CD4-positive, alpha-beta T cell treated with Interferon gamma for 1 hour (primary cell): ENCODE data around the gene LAPTM5.
"Not testable (repeated sequence)": the region's sequence is repeated elsewhere in the genome, so short reads cannot be mapped to it uniquely, and the experiment has no call there.

Experiments used
- DNase-seq: peaks from one replicate; pipeline ENCODE4 v3.0.0-alpha.2; 2020

The LAPTM5 gene, protein sequence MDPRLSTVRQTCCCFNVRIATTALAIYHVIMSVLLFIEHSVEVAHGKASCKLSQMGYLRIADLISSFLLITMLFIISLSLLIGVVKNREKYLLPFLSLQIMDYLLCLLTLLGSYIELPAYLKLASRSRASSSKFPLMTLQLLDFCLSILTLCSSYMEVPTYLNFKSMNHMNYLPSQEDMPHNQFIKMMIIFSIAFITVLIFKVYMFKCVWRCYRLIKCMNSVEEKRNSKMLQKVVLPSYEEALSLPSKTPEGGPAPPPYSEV

DNA sequence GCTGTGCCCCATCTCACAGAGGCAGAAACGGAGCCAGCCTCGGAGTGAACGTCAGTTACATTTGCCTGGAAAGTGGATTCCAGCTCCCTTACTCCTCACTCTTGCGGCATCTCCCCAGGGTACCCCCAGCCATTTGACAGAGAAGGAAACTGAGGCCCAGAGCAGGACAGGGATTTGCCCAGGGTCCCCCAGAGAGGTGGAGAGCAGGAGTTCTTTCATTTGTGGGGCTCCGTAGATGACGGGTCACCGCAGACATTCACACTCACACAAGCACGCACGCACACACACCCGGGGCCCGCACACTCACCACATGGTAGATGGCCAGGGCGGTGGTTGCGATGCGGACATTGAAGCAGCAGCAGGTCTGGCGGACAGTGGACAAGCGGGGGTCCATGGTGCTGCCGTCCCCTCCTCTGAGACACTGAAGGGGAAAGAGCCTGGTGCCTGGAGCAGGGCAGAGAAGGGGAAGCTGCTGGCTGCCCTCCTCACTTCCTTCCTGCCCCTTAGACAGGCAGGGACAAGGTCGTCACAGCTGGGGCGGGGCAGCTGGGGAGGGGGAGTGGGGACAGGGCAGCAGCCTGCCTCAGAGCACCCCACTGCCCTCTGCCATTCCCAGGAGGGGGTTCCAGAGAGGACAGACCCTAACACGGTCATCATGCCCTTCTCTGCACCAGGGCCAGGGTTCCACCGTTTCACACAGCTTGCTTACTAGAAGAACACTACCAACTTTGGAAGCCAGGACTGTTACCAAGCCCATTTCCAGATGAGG, at the start of gene LAPTM5:
Gene LAPTM5 (minus strand): TSS at position 423 of the 769 bp plus-strand sequence. CDS start 29 bp downstream, at position 394.
- peak; percentile 82 for DNase-seq

DNA sequence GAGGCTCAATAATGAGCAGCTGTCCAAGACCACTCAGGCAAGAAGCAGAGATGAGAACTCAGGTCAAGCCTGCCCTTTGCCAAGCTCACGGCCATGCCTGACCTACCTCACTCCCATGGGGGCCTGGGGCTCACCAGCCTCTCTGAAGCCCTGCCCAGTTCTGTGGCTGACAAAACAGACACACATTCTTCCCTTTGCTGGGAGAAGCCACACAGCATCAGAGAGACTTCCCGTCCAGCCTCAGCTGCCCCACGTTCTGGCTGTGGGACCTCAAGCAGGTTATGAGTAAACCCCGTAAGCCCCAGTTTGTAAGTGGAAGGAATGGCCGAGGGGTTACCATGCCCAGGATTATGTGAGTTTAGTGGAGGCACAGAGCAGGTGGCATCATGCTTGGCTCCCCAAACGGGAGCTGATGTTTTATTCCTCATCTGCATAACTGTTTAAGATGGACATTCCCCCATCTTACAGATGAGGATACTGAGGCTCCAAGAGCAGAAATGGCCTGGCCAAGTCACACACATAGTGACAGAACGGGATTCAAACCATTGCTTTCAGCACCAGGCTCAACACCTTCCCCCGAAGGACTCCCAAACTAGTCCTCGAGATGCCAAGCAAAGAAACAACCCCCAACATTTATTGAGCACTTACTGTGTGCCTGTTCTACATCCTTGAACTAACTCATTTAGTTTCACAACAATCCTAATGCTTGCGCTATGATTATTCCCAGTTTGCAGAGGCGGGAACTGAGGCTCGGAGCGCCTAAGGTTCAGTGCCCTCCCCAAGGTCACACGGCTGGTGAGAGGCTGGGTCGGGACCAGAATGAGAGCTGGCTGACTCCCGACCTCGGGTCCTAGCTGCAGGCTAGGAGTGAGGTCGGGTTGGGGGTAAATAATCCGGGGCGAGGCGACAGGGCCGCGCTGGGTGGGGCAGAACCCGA, 49.1 kb upstream of the LAPTM5 start:
- DNase-seq = no peak

DNA sequence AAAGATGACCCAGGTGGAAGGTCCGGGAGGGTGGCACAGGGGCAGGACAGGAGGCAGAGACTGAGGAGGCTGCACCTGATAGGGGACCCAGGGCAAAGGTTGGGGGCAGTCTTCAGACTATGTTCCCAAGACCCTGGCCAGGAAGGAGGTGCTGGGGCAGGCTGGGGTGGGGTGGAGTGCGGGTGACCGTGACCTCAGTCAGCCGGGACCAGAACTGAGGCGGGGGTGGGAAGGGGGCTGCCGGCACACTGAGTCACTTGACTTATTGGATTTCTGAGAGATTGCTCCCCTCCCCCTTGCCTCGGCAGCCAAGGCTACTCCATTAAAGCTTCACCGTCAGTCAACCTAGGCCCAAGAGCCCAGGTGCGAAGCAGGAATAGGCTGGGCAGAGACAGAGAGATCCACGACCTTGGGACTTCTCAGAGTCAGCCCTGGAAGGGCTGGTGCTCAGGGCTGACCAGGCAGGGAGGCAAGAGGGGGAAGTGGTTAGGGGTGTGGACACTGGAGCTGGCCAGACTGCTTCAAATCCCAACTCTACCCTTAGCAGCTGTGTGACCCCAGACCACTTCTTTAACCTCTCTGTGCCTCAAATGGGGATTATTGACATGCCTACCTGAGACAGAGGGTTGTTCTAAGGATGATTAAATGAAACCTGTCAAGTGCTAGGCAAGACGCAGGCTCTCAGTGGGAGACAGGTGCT, 47.9 kb upstream of the LAPTM5 start:
- DNase-seq = no peak

DNA sequence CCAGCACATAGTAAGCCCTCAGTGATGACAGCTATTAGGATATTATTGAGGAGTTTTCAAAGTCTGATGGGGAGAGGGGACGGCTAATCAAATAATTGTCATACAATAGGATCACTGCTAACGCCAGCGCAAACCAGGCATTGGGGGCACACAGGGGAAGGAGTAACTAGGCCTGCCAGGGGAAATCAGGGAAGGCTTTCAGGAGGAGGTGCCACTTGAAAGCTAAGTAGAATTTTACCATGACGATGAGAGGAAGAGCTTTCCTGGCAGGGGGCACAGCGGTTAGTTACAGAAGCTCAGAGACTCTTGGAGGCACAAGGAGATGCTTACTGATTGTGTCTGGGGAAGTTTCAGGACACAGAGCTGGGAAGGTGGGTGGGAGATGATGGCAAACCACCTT, 47.2 kb upstream of the LAPTM5 start:
- no peak for DNase-seq

DNA sequence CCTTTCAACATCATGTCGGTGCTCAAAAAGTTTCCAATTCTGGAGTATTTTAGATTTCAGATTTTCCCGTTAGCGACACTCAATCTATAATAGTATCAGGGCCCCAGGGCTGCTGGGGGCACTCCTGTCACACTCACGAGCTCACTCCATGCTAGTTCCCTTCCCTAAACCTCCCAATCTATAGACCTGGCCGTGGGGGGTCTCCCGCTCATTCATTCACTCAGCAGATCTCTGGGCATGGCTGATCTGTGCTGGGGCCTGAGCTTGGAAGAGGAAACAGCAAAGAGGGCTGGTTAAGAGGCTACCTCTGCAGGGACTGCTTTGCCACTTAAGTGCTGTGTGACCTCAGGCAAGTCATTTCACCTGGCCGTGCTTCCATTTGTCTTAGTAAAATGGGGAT, 46.8 kb upstream of the LAPTM5 start:
- DNase-seq = no peak

DNA sequence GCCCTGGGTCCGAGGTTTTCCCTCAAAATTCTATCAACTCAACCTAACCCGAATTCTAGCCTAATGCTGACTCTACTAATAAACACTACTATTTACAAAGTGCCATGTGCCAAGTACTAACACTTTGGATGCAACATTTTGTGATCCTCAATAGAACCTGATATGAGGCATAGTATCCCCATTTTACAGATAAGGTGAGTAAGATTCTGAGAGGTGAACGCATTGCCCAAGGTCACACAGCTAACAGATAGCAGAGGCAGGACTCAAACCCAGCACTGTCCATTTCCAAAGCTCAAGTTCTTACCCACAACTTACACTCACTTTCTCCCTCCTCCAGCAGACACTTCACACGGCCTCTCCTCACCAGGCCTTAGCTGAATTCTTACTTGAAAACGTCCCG, 46.0 kb upstream of the LAPTM5 start:
- no peak for DNase-seq

DNA sequence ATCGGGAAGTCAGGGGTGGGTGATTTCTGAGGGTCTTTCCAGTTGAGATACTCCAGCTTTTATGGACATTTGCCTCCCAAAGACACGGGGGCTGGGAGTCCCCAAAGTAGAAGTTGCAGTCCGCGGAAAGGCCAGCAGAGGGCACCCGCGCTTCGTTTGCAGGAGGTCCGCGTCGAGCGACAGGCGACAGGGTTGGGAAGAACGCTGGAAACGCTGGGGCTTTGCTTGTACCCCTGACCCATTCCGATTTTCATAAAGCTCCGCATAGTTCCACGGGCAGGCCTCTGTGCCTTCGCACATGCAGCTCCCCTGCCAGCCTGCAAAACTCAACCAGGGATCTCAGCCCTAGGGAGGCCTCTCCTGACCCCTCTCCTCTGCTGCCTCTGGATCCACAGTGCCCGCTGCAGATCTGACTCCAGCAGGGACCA, 44.2 kb upstream of the LAPTM5 start:
- peak; percentile 61 for DNase-seq

DNA sequence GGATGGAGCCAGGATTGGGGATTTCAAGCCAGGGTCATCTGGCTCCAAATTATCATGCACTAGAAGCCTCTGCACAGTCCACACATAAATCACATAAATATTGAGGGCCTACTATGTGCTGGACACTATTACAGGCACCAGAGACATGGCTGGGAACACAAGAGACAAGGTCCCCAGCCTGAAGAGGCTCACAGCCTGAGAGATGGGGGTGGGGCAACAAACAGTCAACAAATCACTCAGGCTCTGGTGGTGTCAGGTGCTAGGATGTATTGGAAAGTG, 41.6 kb upstream of the LAPTM5 start:
- no peak for DNase-seq

DNA sequence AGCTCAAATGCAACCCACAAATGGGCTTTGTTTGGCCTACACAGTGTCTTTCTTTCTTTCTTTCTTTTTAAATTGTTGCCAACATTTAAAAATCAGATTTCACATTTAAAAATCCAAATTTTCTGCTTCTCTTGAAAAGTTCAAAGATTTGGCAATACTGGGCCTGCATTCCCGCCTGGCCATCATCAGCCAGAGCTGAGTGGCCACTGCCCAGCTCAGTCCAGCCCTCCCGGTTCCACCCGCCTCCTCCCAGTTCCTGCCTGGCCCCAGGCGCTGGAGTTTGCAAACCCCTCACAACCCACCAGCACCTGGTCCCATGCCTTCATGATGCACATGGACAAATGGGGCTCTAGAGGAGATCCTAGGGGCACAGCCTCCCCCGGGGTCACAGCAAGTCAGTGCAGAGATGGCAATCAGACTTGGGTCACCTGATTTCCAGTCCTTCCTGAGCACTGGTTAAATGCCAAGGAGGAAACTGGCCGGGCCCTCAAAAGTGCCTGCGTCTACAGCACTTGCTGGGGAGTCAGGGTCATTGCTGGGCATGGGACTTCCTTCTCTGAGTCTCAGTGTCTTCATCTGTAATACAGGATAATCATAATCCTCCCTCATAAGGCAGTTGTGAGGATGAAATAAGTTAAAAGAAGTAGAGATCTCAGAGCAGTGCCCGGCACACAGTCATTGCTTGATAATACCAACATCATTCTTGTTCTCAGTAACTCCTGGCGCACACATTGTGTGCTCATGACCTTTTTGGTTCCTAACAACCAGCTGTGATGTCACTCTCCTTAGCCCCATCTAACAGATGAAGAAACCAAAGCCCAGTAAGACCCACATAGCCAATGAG, 41.0 kb upstream of the LAPTM5 start:
- no peak for DNase-seq

DNA sequence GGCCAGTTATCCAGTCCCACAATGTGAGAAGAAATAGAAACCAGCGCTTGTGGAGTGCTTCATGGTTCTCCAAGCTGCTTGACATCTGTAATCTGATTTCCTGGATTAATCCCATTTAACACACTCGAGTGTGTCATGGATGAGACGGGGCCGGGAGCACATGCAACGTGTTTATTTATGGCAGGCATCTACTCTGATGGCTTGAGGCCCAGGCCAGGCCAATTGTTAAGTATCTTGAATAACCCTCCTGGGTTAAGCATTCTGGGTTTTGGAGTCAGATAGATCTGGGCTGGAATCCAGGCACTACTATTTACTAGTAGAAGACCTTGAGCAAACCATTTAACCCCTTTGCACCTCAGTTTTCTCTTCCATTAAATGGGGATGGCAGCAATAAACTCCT, 37.5 kb upstream of the LAPTM5 start:
- DNase-seq = no peak

DNA sequence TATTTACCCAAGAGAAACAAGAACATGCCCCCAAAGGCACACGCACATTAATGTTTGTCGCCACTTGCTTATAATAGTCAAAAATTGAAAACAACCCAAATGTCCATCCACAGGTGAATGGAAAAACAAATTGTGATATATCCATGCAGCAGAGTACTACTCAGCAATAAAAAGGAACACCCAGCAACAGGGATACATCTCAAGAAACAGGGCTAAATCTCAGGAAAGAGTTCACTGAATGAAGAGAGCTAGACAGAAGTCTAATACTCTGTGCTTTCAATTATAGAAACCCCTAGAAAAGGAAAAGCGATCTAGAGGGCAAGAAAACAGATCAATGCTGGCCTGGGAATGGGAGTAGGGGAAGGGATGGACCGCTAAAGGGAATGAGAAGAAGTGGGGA, 36.7 kb upstream of the LAPTM5 start:
- DNase-seq = no peak

DNA sequence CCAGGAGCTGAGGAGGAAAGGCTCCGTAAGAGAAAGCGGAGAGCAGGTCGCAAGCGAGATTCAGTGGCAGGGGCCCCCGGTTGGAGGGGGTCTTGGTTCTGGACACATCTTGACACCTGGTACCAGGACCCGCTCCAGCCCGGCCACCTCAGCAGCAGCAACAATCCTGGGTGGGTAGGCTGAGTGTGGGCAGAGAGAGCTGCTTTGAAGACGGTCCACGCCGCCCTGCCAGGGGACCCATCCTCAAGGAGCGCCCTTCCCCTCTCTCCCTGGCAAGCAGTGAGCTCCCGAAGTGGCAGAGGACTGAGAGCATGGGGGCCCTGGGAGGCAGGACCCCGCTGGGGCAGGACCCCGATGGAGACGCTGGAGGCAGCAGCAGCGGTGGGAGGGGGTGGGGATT, 35.6 kb upstream of the LAPTM5 start:
- DNase-seq = no peak

DNA sequence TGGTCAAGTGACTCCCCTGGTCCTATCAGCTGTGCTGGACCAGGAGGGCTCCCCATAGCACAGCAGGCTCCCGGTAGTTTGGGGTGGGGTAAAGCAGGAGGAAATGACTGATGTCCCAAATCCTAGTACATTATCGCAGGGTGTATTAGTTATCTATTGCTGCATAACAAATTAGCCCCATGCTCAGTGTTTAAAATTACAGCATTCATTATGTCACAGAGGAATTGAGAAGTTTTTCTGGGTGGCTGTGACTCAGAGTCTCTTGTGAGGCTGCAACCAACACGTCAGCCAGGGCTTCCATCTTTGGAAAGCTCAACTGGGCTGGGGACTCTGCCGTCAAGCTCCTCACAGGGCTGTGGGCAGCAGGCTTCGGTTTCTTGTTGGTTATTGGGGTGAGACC, 34.3 kb upstream of the LAPTM5 start:
- DNase-seq = no peak

DNA sequence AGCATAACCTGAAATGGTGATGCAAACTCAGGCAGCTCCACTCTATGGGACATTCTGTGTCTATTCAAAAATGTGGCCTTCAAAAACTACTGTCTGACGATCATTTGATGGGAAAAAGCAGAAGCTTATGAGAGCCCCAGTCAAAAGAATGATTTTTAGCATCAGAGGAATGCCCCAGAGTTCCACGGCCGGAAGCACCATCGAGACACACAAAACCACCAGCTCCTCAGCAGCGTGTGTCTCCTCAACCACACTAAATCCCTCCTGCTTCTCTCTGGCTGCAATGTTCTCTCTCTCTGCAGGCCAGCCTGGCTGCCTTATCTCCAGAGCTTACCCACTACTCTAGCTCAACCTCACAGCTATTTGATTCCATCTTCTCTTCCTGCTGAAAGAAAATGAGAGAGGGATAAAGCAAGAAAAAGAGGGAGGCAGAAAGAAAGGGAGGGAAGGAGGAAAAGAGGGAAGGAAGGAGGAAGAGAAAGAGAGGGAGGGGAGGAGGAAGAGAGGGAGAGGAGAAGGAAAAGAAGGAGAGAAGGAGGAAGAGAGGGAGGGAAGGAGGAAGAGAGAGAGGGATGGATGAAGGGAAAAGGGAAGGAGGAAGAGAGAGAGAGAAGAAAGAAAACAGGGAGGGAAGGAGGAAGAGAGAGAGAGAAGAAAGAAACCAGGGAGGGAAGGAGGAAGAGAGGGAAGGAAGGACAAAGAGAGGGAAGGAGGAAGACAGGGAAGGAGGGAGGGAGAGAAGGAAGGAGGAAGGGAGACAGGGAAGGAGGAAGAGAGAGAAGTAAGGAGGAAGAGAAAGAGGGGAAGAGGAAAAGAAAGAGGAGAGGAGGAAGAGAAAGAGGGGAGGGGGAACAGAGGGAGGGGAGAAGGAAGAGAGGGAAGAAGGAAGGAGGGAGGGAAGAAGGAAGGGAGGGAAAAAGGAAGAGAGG, 33.5 kb upstream of the LAPTM5 start:
- DNase-seq = peak; percentile 17

DNA sequence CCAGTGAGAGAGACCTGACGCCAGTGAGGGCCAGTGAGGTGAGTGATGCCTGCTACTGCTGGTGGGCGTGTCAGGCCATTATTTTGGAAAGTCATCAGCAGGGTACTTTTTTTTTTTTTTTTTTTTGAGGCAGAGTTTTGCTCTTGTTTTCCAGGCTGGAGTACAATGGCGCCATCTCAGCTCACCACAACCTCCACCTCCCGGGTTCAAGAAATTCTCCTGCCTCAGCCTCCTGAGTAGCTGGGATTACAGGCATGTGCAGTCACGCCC, 32.6 kb upstream of the LAPTM5 start:
- DNase-seq = not testable (repeated sequence)

DNA sequence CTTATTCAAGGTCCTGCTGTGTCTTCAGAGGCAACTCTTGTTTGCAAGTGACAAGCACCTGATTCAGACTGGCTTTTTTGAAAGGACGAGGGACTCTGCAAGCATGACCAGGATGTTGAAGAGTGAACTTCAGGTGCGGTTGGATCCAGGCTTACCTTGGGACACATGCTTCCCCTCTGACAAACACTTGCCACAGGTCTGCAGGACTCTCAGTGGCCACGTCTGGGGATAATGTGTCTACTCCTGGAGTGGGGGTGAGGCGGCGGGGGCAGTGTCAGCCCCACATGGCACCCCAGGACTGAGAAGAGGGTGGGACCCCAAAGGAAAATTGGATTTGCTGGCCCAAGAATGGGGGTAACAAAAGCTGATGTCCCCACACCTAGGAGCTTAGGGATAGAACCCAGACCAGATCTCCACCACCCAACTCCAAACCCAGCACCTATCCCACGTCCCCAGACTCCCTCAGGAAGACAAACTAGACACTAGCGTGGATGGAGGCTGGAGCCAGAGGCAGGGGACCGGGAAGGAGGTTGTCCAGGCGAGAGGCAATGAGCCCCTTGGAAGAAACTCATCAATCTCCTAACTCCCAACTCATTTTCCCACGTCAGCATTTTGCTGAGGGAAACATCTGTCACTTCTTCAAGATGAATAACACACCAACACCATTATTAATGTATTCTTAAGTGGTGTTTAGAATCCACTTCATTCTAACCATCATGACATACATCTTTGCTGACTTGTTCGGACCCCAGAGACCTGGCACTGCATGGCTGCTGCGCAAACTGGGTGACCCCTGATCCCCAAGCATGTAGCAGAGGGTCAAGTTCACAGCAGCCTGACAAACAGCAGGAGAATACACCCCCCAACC, 32.0 kb upstream of the LAPTM5 start:
- no peak for DNase-seq

DNA sequence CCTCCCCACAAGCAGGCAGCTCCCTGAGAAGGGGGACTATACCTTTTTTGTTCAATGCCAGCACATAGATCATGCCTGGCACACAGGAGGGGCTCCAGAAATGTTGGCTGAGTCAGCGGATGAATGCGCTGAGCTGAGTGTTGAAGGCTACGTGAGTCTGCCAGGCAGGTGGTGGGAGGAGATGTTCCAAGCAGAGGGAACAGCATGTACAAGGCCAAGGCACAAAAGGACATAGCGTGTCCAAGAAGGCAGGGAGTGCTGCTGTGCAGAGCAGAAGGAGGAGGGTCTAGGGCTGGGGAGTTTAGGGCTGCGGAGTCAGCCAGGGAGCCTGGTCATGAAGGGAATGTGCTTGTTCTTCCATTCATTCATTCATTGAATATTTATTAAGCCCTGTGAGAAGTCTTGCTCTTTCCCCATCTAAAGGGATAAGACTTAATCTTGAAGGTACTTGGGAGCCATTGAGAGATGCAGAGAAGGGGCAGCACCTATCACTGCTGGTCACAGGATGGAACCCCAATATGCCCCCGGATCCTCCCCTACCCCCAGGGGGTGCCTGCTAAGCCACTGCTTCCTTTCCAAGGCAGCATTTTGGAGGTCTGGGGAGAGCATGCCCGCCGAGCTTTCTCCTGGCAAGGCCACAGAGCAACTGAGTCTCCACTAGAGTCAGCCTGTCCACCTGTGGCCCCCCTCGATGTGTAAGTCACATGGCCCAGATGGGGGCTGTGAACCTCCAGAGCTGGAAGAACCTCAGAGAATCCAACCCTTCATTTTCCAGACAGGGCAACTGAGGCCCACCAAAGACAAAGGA, 31.2 kb upstream of the LAPTM5 start:
- DNase-seq = no peak

DNA sequence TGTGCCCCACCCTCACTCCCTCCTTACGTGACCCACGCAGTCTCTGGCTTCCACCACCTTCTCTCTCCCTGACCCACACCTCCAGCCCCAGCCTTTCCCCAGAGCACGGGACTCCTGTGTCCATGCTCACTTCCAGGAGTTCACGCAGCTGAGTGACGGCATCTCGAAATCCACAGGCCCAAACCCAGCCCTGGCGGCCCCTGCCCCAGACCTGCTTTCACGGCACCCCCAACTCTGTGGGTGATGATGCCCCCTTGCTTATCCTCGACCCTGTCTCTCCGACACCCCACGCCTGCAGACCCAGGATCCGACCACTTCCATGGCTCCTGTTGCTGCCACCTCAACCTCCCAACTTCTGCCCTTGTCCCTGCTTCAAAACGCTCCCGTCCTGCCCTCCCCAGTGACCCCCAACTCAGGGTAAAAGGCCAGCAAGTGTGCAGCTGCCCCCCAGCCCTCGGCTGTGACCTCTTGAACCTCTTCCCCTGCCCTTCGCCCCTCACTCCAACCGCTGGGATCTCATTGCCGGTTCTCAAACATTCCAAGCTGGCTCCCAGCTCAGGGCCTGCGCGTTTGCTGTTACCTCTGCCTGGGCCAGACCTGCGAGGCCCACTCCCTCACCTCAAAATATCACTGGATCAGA, 30.4 kb upstream of the LAPTM5 start:
- no peak for DNase-seq

DNA sequence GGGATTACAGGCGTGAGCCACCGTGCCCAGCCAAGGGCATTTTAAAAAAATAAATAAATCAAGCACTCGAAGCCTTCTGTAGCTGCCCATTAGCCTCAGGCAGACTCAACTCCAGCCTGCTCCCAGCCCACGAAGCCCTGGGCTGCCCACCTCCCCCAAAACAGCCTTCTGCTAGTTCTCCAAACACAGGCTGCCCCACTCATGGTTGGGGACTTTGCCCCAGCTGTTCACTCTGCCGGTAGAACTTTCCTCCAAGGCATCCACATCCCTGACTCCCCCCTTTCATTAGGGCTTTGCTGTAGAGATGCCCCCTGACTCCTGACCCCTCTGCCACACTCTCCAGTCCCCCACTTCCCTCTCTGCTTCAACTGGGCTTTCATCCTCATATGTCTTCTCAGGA, 29.7 kb upstream of the LAPTM5 start:
- DNase-seq = no peak
